LNCAP (cell line): ENCODE data around the gene NDC80.

Experiments
- CTCF ChIP-seq: fragments of 450-650 bp; IDR thresholded peaks from 2 replicates; pipeline ENCODE4 v1.5.1; 2017; ENCODE audit warnings: mild to moderate bottlenecking

The NDC80 gene

DNA sequence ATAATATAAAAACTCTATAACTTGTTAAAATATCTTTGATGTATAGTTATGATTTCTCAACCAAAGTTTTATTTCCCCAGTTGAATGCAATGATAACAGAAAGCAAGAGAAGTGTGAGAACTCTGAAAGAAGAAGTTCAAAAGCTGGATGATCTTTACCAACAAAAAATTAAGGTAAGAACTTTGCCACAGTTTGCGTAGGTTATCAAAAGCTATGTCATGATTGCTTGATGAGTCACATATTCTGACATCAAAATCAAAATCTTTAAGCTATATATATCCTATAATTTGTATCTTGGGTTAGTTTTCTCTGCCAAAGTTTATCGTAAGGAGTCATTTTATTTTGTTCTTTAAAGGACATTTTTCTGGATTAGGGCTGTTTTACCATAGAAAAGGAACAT lies 35.0 kb downstream of the NDC80 start:
- TF ChIP-seq CTCF = no peak

- no peak for TF ChIP-seq CTCF
These were observed 38.2 kb downstream of the NDC80 start for GRCh38 chr18:2609604-2610003.

- TF ChIP-seq CTCF = no peak
These were observed 39.2 kb downstream of the NDC80 start for GRCh38 chr18:2610549-2610948.

- no peak for TF ChIP-seq CTCF
These were observed 41.6 kb downstream of the NDC80 start for GRCh38 chr18:2612996-2613395.

DNA sequence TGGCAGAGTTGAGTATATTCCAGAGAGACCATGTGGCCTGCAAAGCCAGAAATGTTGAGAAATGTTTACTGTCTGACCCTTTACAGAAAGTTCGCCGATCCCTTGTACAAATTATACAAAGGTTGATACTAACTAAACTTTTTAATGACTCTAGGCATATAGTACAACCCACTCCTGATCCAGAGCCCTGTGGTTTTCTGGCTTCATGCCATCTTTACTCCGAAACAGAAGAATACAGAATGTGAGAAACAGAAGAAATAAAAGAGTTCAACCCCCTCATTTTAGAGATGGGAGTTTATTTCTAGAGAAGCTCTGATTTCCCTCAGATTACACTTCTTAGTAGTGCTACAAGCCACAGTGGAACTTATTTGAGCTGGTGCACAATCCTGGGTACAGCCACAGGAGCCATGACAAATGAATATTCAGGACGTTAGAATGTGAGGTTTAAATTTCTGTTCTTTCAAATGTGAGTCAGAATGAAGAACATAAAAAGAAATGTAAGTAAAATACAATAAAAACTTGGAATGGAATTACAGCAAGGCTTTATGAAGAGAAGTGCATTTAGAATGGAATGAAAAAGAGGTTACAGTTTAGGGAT lies 46.1 kb downstream of the NDC80 start:
- no peak for TF ChIP-seq CTCF

GRCh38 chr18:2618009-2618408 lies 46.7 kb downstream of the NDC80 start:
- TF ChIP-seq CTCF = no peak

DNA sequence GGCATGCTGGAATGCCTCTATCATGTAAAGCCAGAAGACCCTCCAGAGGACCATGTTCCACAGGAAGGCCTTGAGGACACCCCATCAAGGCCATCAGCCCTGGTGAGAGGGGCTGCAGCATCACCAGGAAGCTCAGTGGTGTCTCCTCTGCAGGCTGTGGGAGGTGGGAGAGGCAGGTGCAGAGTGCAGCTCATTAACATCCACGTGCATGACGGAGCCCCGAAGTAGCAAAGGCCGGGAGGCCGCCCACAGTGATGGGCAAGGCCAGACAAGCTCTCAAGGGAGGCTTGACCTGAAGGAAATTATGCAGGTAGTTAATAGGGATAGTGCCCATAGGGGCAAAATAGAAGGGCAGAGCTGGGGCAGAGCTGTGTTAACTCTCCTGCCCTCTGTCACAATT lies 53.9 kb downstream of the NDC80 start:
- TF ChIP-seq CTCF = no peak

DNA sequence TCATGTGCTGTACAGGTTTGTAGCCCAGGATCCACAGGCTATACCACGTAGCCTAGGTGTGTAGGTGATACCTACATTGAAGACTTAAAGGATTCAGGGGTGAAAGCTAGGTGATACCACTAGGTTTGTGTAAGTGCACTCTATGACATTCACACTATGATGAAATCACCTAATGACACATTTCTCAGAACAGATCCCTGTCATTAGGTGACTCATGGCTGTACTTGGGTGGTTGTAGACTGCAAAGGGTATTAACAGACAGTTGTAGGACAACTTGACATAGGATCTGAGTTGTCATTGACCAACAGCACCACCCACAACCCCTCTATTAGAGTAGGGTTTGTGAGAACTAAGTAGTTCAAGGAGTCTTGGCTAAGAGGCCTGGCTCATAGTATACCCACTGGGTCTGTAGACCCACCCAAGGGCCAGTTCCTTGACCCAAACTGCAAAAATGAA lies 56.5 kb downstream of the NDC80 start:
- TF ChIP-seq CTCF = no peak
